GM12864 (cell line): ENCODE results near the gene KIF1A.

ENCODE experiments used
- DNase-seq: peaks from one replicate; pipeline ENCODE4 v3.0.0-alpha.2; 2011; ENCODE audit warnings: low read depth
- H3K4me3 ChIP-seq: 2 replicates; pipeline ENCODE4 v1.5.1; 2011; ENCODE audit warnings: mild to moderate bottlenecking, low read depth, low read length, control low read depth
- CTCF ChIP-seq: IDR thresholded peaks from 2 replicates; pipeline ENCODE4 v1.5.1; 2011; ENCODE audit warnings: low read depth, mild to moderate bottlenecking, moderate library complexity, low read length, control low read depth, inconsistent platforms; ENCODE audit errors: missing control alignments

The KIF1A gene

GRCh38 chr2:240728827-240729226, 91.2 kb downstream of the KIF1A start:
- H3K4me3 ChIP-seq = no peak overlapping the region
- no peak for TF ChIP-seq CTCF
- no peak for DNase-seq

DNA sequence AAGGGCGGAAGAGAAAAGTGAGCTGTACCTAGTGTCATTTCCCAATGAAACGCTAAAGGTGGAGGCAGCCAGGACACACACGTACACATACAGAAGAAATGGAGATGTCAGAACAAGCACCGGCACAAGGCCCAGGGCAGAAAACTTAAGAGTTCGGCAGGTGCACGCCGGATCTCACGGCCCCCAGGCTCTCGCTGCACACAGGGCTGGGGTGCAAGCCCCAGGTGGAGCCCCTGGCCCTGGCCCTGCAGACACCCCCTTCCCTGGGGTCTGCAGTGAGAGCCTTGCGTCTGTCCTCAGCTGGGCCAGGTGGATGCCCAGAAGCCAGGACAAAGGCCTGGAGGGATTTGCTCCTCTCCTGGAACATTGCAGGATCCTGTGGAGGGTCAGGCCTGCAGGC, 91.7 kb downstream of the KIF1A start:
- no peak overlapping the region for H3K4me3 ChIP-seq
- DNase-seq = no peak
- no peak for TF ChIP-seq CTCF

GRCh38 chr2:240727913-240728312, 92.1 kb downstream of the KIF1A start:
- no peak overlapping the region for H3K4me3 ChIP-seq
- no peak for TF ChIP-seq CTCF
- no peak for DNase-seq

DNA sequence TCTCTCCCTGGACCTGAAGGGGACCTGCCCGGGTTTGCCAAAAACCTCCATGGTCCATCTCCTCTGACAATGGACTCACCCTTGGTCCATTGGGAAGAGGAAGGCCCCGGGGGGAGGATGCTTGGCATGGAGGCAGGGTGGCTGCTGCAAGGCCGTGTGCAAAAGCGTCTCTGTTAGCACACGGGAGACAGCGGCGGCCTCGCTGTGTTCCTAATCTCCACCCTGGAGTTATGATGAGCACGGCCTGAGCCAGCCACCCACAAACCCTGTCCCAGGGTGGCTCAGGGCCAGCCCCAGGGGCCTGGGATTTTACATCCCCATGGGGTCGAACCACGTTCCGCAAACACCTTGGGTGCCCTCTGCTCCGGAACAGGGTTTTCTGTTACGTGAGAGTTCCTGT, 92.6 kb downstream of the KIF1A start:
- H3K4me3 ChIP-seq = no peak overlapping the region
- DNase-seq = no peak
- no peak for TF ChIP-seq CTCF

DNA sequence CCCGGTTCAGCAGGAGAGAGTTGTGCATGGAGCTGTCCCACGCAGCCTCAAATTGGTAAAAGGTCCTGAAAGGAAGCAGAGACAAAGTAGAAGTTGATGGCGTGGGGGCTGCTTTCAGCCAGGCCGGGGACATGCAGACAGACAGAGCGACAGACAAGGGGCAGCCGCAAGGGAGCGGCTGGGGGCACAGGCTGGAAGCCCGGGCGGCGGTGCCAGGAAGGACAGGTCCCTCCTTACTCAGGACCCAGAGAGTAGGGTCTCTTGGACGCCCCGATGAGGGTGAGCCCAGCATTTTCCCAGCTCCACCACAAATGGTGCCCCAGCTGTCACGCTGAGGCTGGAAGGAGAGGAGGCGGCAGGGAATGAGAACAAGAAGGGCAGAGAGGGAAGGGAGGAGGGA, 93.1 kb downstream of the KIF1A start:
- TF ChIP-seq CTCF = no peak
- DNase-seq = no peak
- no peak overlapping the region for H3K4me3 ChIP-seq

- TF ChIP-seq CTCF = no peak
- DNase-seq = no peak
- no peak overlapping the region for H3K4me3 ChIP-seq
These were observed 94.3 kb downstream of the KIF1A start for GRCh38 chr2:240725671-240726070.

GRCh38 chr2:240725266-240725665, 94.8 kb downstream of the KIF1A start:
- no peak for TF ChIP-seq CTCF

More at GRCh38 chr2:240725266-240725665, 94.8 kb downstream of the KIF1A start:
- DNase-seq = no peak
- no peak overlapping the region for H3K4me3 ChIP-seq
